ENCODE measurements around the gene REELD1. TPM values are rescaled to one million over a fixed set of nuclear protein-coding genes. Genes with fewer than 3 reads are reported as not detected.

The REELD1 gene
- total RNA-seq, 1 experiment from 2014 or later = not detected

DNA sequence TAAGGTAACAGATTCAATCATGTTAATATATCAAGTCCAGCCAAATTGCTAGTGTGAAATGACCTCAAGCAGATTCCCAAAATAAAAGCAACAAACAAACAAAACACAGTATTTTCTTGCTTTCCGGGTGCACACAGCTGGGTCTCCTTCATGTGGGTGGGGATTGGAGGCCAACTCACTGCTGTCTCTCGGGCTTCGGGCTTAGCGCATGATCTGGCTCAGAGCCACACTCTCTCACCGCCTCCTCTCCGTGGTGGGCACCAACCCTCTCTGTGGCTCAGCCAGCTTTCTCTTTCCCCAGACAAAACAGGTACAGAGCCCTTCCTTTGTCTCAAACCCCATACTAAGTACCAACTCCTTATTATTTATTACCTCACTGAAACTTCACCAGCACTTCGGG is 2.9 kb upstream of the REELD1 start:
- POLR2A ChIA-PET = no interaction called here

GRCh38 chr4:146212781-146213180 is 1.6 kb upstream of the REELD1 start:
- Mint-ChIP-seq H3K27ac (ENCODE audit: low read depth, unreplicated experiment) (no peak overlapping the region), H3K27me3 (ENCODE audit: insufficient read depth, unreplicated experiment) (peaks cover 13% of the 10 kb centered on the region), H3K4me3 (ENCODE audit: unreplicated experiment) (no peak overlapping the region), H3K4me1 (ENCODE audit: insufficient read depth, unreplicated experiment) (no peaks in the 10 kb centered on the region), H3K36me3 (ENCODE audit: insufficient read depth, unreplicated experiment) (no peaks in the 10 kb centered on the region), H3K9me3 (ENCODE audit: unreplicated experiment) (no peaks in the 10 kb centered on the region)
- intact Hi-C loops (cut with micrococcal nuclease) = no loop called here
- CTCF ChIA-PET = no interaction called here
- DNase-seq (ENCODE audit: unreplicated experiment) = no peak
- POLR2A ChIA-PET = no interaction called here
- TF ChIP-seq, protein P1, sequence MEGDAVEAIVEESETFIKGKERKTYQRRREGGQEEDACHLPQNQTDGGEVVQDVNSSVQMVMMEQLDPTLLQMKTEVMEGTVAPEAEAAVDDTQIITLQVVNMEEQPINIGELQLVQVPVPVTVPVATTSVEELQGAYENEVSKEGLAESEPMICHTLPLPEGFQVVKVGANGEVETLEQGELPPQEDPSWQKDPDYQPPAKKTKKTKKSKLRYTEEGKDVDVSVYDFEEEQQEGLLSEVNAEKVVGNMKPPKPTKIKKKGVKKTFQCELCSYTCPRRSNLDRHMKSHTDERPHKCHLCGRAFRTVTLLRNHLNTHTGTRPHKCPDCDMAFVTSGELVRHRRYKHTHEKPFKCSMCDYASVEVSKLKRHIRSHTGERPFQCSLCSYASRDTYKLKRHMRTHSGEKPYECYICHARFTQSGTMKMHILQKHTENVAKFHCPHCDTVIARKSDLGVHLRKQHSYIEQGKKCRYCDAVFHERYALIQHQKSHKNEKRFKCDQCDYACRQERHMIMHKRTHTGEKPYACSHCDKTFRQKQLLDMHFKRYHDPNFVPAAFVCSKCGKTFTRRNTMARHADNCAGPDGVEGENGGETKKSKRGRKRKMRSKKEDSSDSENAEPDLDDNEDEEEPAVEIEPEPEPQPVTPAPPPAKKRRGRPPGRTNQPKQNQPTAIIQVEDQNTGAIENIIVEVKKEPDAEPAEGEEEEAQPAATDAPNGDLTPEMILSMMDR (IDR thresholded peaks at IDR 0.05; ENCODE audit: unreplicated experiment) = no peak
- no TSS peak for BruUV-seq (replicated peaks)

More for the DNA sequence above, 2.9 kb upstream of the REELD1 start:
- TF ChIP-seq, protein P1 (IDR thresholded peaks at IDR 0.05; ENCODE audit: unreplicated experiment) = no peak
- Mint-ChIP-seq H3K9me3 (ENCODE audit: unreplicated experiment) (no peaks in the 10 kb centered on the region), H3K4me1 (ENCODE audit: insufficient read depth, unreplicated experiment) (no peaks in the 10 kb centered on the region), H3K4me3 (ENCODE audit: unreplicated experiment) (no peak overlapping the region), H3K27ac (ENCODE audit: low read depth, unreplicated experiment) (no peak overlapping the region), H3K36me3 (ENCODE audit: insufficient read depth, unreplicated experiment) (no peaks in the 10 kb centered on the region), H3K27me3 (ENCODE audit: insufficient read depth, unreplicated experiment) (peaks cover 13% of the 10 kb centered on the region)
- no peak for DNase-seq (ENCODE audit: unreplicated experiment)
- intact Hi-C loops (cut with micrococcal nuclease) = no loop called here
- BruUV-seq (replicated peaks) = no TSS peak
- CTCF ChIA-PET = interaction anchor here (0.6 kb wide), 1 partner anchor 49 kb away, joined by 3 read pairs; no protein-coding TSS in a partner anchor

- Mint-ChIP-seq H3K27me3 (ENCODE audit: insufficient read depth, unreplicated experiment) (no peaks in the 10 kb centered on the region), H3K36me3 (ENCODE audit: insufficient read depth, unreplicated experiment) (no peaks in the 10 kb centered on the region), H3K4me1 (ENCODE audit: insufficient read depth, unreplicated experiment) (no peaks in the 10 kb centered on the region), H3K4me3 (ENCODE audit: unreplicated experiment) (peak overlapping the region; percentile 40), H3K27ac (ENCODE audit: low read depth, unreplicated experiment) (peak overlapping the region; percentile 47), H3K9me3 (ENCODE audit: unreplicated experiment) (no peaks in the 10 kb centered on the region)
- CTCF ChIA-PET = interaction anchor here (0.6 kb wide), 1 partner anchor 20 kb away, joined by 3 read pairs; no protein-coding TSS in a partner anchor
- intact Hi-C loops (cut with micrococcal nuclease) = no loop called here
- TF ChIP-seq, protein P1 (IDR thresholded peaks at IDR 0.05; ENCODE audit: unreplicated experiment) = no peak
- no TSS peak for BruUV-seq (replicated peaks)
- DNase-seq (ENCODE audit: unreplicated experiment) = peak; percentile 44
- POLR2A ChIA-PET = interaction anchor here (0.5 kb wide), 1 partner anchor 496 kb away, joined by 3 read pairs; no protein-coding TSS in a partner anchor
These were observed 8.0 kb downstream of the REELD1 start for GRCh38 chr4:146222313-146222712.

DNA sequence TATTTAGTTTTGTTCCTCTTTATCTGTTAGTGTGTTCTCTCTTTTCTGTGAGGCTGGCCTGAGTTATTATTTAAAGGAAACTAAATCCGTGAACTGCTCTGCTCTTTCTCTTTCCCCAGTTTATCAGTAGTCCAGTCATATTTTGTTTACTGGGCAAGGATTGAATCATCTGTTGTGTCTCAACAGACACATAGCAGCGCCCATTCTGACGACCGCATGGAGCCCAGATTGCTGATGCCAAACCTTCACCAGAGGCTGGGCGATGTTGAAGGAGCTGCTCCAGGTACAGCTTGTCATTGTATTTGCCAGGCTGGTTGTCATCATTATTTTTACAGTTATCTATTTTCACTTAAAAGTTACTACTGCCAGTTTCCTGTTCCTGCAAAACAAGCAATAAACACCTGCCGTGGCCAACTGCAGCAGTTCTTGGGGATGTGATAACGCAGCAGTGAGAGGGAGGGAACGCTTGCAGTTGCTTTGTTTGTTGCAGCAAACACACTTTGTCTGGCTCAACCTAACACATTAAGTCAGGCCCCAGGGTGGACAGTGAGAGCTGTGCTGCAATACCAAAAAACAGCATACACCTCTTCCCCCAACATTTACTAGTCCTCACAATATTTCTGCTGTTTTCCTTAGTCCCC is 10.1 kb downstream of the REELD1 start:
- intact Hi-C loops (cut with micrococcal nuclease) = no loop called here
- POLR2A ChIA-PET = no interaction called here
- Mint-ChIP-seq H3K27ac (ENCODE audit: low read depth, unreplicated experiment) (no peak overlapping the region), H3K9me3 (ENCODE audit: unreplicated experiment) (no peaks in the 10 kb centered on the region), H3K4me3 (ENCODE audit: unreplicated experiment) (no peak overlapping the region), H3K27me3 (ENCODE audit: insufficient read depth, unreplicated experiment) (no peaks in the 10 kb centered on the region), H3K36me3 (ENCODE audit: insufficient read depth, unreplicated experiment) (no peaks in the 10 kb centered on the region), H3K4me1 (ENCODE audit: insufficient read depth, unreplicated experiment) (no peaks in the 10 kb centered on the region)
- no TSS peak for BruUV-seq (replicated peaks)
- no peak for DNase-seq (ENCODE audit: unreplicated experiment)
- TF ChIP-seq, protein P1 (IDR thresholded peaks at IDR 0.05; ENCODE audit: unreplicated experiment) = no peak
- CTCF ChIA-PET = interaction anchor here (0.7 kb wide), 2 partner anchors 16 to 30 kb away, joined by 3 read pairs; no protein-coding TSS in a partner anchor
